Measurements from ENCODE around the gene NCF4.

NCF4 gene

GRCh38 chr22:36831717-36832116 is 29.1 kb upstream of the NCF4 start:
- Histone ChIP-seq H3K9me3 (ENCODE audit: control insufficient read depth, insufficient read depth, low read depth, low read length) (no peaks in the 10 kb centered on the region), H3K27ac (ENCODE audit: extremely low read depth, low read depth, low read length) (no peak overlapping the region), H3K4me3 (ENCODE audit: low read depth, low read length) (no peak overlapping the region), H3K36me3 (ENCODE audit: control insufficient read depth in 2 of 2, insufficient read depth in 1 of 2, low read length in 2 of 2) (no peaks in the 10 kb centered on the region), H3K4me1 (ENCODE audit: control insufficient read depth, insufficient read depth, low read length) (no peaks in the 10 kb centered on the region)
- POLR2A ChIA-PET, result no interaction called here
- CTCF ChIA-PET, result interaction anchor here (0.7 to 2.9 kb wide), 6 partner anchors 12 to 168 kb away, joined by 4 to 18 read pairs (median 6); no protein-coding TSS in a partner anchor
- TF ChIP-seq ZNF488 (tag by site-specific recombination; IDR thresholded peaks at IDR 0.05) (no peak), PRDM10 (tag by site-specific recombination; IDR thresholded peaks at IDR 0.05) (no peak), ZNF140 (tag by site-specific recombination; IDR thresholded peaks at IDR 0.05) (no peak), AEBP2 (tag by site-specific recombination; IDR thresholded peaks at IDR 0.05; ENCODE audit: borderline replicate concordance) (no peak)

GRCh38 chr22:36833073-36833472 is 27.7 kb upstream of the NCF4 start:
- no peak for TF ChIP-seq ZNF184 (tag by site-specific recombination; IDR thresholded peaks at IDR 0.05)
- no peak for TF ChIP-seq ZNF280D (tag by site-specific recombination; IDR thresholded peaks at IDR 0.05)
- Histone ChIP-seq H3K36me3 (ENCODE audit: control insufficient read depth in 2 of 2, insufficient read depth in 1 of 2, low read length in 2 of 2) (no peaks in the 10 kb centered on the region), H3K27ac (ENCODE audit: extremely low read depth, low read depth, low read length) (no peak overlapping the region), H3K4me1 (ENCODE audit: control insufficient read depth, insufficient read depth, low read length) (no peaks in the 10 kb centered on the region), H3K4me3 (ENCODE audit: low read depth, low read length) (no peak overlapping the region), H3K9me3 (ENCODE audit: control insufficient read depth, insufficient read depth, low read depth, low read length) (no peaks in the 10 kb centered on the region)
- ChIA-PET POLR2A (no interaction called here), CTCF (interaction anchor here (0.6 to 2.9 kb wide), 5 partner anchors 24 to 1483 kb away, joined by 3 to 18 read pairs (median 4); no protein-coding TSS in a partner anchor)

- no peak overlapping the region for H3K27ac ChIP-seq (ENCODE audit: extremely low read depth, low read depth, low read length)
- no peaks in the 10 kb centered on the region for H3K36me3 ChIP-seq (ENCODE audit: control insufficient read depth in 2 of 2, insufficient read depth in 1 of 2, low read length in 2 of 2)
- no peaks in the 10 kb centered on the region for H3K9me3 ChIP-seq (ENCODE audit: control insufficient read depth, insufficient read depth, low read depth, low read length)
- H3K4me3 ChIP-seq (ENCODE audit: low read depth, low read length), result no peak overlapping the region
- ChIA-PET POLR2A (interaction anchor here (0.6 kb wide), 1 partner anchor 1071 kb away, joined by 3 read pairs; no protein-coding TSS in a partner anchor), CTCF (interaction anchor here (3.3 to 3.9 kb wide), 2 partner anchors 17 to 21 kb away, joined by 14 to 26 read pairs; no protein-coding TSS in a partner anchor)
- no peaks in the 10 kb centered on the region for H3K4me1 ChIP-seq (ENCODE audit: control insufficient read depth, insufficient read depth, low read length)
- TF ChIP-seq ZNF362 (tag by site-specific recombination; IDR thresholded peaks at IDR 0.05) (no peak), PBX3 (CRISPR knock-in tag; IDR thresholded peaks at IDR 0.05) (no peak), ZNF404 (tag by site-specific recombination; IDR thresholded peaks at IDR 0.05) (no peak), ZNF777 (tag by site-specific recombination; IDR thresholded peaks at IDR 0.05; ENCODE audit: borderline replicate concordance) (no peak), ZNF830 (tag by site-specific recombination; IDR thresholded peaks at IDR 0.05; ENCODE audit: low read depth) (no peak), ZNF510 (tag by site-specific recombination; IDR thresholded peaks at IDR 0.05; ENCODE audit: insufficient replicate concordance) (no peak), FEZF1 (tag by site-specific recombination; IDR thresholded peaks at IDR 0.05) (no peak), PRDM10 (tag by site-specific recombination; IDR thresholded peaks at IDR 0.05) (no peak), ZBTB20 (tag by site-specific recombination; IDR thresholded peaks at IDR 0.05) (no peak)
Observed at GRCh38 chr22:36835903-36836302, 24.9 kb upstream of the NCF4 start.

Data from HEK293 (cell line).